Measurements from ENCODE around the gene SLC23A2.

DNA sequence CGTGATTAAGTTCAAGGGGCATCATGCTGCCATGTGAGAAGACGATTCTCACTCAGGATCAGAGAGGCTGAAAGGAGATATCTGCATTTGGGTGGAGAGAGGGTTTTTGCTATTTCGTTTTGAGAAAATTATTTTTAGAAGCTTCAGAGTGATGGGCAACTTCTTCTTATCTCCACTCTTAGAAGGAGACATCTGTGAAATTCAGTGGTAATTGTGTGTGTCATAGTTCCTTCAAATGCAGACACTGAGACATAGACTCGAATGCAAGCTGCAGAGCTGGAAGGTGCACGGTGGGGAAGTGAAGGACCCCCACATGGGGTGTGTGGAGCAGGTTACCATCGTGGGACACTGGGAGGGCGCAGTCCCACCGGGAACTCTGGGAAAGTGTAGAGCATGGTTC, 162.8 kb downstream of the SLC23A2 start:
- TF ChIP-seq, protein P1, sequence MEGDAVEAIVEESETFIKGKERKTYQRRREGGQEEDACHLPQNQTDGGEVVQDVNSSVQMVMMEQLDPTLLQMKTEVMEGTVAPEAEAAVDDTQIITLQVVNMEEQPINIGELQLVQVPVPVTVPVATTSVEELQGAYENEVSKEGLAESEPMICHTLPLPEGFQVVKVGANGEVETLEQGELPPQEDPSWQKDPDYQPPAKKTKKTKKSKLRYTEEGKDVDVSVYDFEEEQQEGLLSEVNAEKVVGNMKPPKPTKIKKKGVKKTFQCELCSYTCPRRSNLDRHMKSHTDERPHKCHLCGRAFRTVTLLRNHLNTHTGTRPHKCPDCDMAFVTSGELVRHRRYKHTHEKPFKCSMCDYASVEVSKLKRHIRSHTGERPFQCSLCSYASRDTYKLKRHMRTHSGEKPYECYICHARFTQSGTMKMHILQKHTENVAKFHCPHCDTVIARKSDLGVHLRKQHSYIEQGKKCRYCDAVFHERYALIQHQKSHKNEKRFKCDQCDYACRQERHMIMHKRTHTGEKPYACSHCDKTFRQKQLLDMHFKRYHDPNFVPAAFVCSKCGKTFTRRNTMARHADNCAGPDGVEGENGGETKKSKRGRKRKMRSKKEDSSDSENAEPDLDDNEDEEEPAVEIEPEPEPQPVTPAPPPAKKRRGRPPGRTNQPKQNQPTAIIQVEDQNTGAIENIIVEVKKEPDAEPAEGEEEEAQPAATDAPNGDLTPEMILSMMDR (IDR thresholded peaks at IDR 0.05 in 2 of 3, conservative IDR thresholded peaks at IDR 0.05 in 1 of 3; ENCODE audit: borderline replicate concordance in 1 of 3, insufficient read depth in 1 of 3, low read depth in 2 of 3, low read length in 2 of 3) = no peak
- TF ChIP-seq, protein P2, sequence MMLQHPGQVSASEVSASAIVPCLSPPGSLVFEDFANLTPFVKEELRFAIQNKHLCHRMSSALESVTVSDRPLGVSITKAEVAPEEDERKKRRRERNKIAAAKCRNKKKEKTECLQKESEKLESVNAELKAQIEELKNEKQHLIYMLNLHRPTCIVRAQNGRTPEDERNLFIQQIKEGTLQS (IDR thresholded peaks at IDR 0.05) = no peak
- TF ChIP-seq EGR1 (IDR thresholded peaks at IDR 0.05; ENCODE audit: low read depth) = no peak
- TF ChIP-seq REST (IDR thresholded peaks at IDR 0.05; ENCODE audit: low read depth) = no peak
- TF ChIP-seq TCF7L2 (IDR thresholded peaks at IDR 0.05; ENCODE audit: borderline replicate concordance, extremely low read depth, insufficient read depth, insufficient read length) = no peak
- no peak for TF ChIP-seq ZNF274 (IDR thresholded peaks at IDR 0.05; ENCODE audit: low read depth, low read length)
- TF ChIP-seq POLR2A (IDR thresholded peaks at IDR 0.05; ENCODE audit: borderline replicate concordance, extremely low read depth, insufficient read depth, insufficient read length) = no peak
- TF ChIP-seq RAD21 (IDR thresholded peaks at IDR 0.05; ENCODE audit: low read depth) = no peak
- no peak for TF ChIP-seq POLR2AphosphoS5 (IDR thresholded peaks at IDR 0.05; ENCODE audit: low read depth, low read length)
- TF ChIP-seq EZH2 (IDR thresholded peaks at IDR 0.05) = no peak
- no peak for TF ChIP-seq ZFX (IDR thresholded peaks at IDR 0.05)
